Panc1 (cell line): ENCODE measurements around the gene KTN1. TPM values are rescaled to one million over a fixed set of nuclear protein-coding genes. Genes with fewer than 3 reads are reported as not detected.
A peak's percentile ranks its signal among the peaks of the same experiment; 100 is the strongest.

Experiments
- ATAC-seq: fragments of 200-7000 bp; cut with Tn5 transposase; 2 replicates; pipeline ENCODE4 v1.9.1; 2020; ENCODE audit warnings: mild to moderate bottlenecking, moderate library complexity
- BruUV-seq: library from RNA; stranded (reverse); fragments of 400-500 nt; replicated peaks from 2 replicates; lab custom pipeline; 2021; lab: Mats Ljungman, UMichigan
- CTCF ChIA-PET: fragments of 300-600 bp; sonication (Branson Sonifier 250); formaldehyde crosslinking; loops from one replicate; lab custom pipeline; 2022; ENCODE audit warnings: antibody characterized with exemption; lab: Charles Lee
- POLR2A ChIA-PET: fragments of 300-600 bp; sonication (Branson Sonifier 250); formaldehyde crosslinking; loops from one replicate; lab custom pipeline; 2022; ENCODE audit warnings: antibody characterized with exemption; lab: Charles Lee
- DNase-seq: peaks from one replicate; pipeline ENCODE4 v3.0.0-alpha.2; 2010; ENCODE audit warnings: low read depth, low spot score
- H3K27ac ChIP-seq: 2 replicates; pipeline ENCODE4 v1.5.1; 2011; ENCODE audit warnings: mild to moderate bottlenecking, low read length, inconsistent platforms
- H3K27me3 ChIP-seq: fragments of 200-500 bp; sonication (Bioruptor generic); 2 replicates; pipeline ENCODE4 v1.6.0; 2014; ENCODE audit warnings: low read length, inconsistent platforms; ENCODE audit not compliant: control insufficient read depth, insufficient read depth
- H3K36me3 ChIP-seq: fragments of 200-500 bp; sonication (Bioruptor generic); 2 replicates; pipeline ENCODE4 v1.5.1; 2014; ENCODE audit warnings: inconsistent platforms, mild to moderate bottlenecking, low read length, moderate library complexity; ENCODE audit not compliant: control insufficient read depth, insufficient read depth
- H3K4me1 ChIP-seq: 2 replicates; pipeline ENCODE4 v1.5.1; 2011; ENCODE audit warnings: inconsistent platforms, mild to moderate bottlenecking, low read length, moderate library complexity; ENCODE audit not compliant: control insufficient read depth, insufficient read depth
- H3K4me3 ChIP-seq, 2 experiments: 2 replicates each; pipeline ENCODE4 v1.5.1; 2011 to 2012; ENCODE audit warnings: low read depth in 2 of 2, low read length in 2 of 2, mild to moderate bottlenecking in 2 of 2, inconsistent platforms in 1 of 2, moderate library complexity in 1 of 2
- H3K9me3 ChIP-seq: fragments of 200-500 bp; sonication (Bioruptor generic); 2 replicates; pipeline ENCODE4 v1.5.1; 2014; ENCODE audit warnings: low read depth, mild to moderate bottlenecking, inconsistent platforms, low read length, moderate library complexity; ENCODE audit not compliant: control insufficient read depth, insufficient read depth
- CTCF ChIP-seq: fragments of 450-650 bp; IDR thresholded peaks from 2 replicates; pipeline ENCODE4 v1.5.1; 2017; ENCODE audit warnings: mild to moderate bottlenecking
- POLR2AphosphoS5 ChIP-seq: IDR thresholded peaks from 2 replicates; pipeline ENCODE4 v1.6.1; 2012; ENCODE audit warnings: mild to moderate bottlenecking, low read depth, low read length, moderate library complexity
- REST ChIP-seq, 2 experiments: IDR thresholded peaks; 2 replicates each; pipeline ENCODE4 v1.6.1; 2011 to 2012; ENCODE audit warnings: low read depth in 2 of 2, control low read depth in 1 of 2, low read length in 1 of 2, mild to moderate bottlenecking in 1 of 2, moderate library complexity in 1 of 2; ENCODE audit not compliant: insufficient read depth in 1 of 2
- SIN3A ChIP-seq: IDR thresholded peaks from 2 replicates; pipeline ENCODE4 v1.6.1; 2012; ENCODE audit warnings: low read depth, mild to moderate bottlenecking, low read length, moderate library complexity, borderline replicate concordance; ENCODE audit not compliant: insufficient read depth
- TCF7L2 ChIP-seq: IDR thresholded peaks from 2 replicates; pipeline ENCODE4 v1.6.1; 2011; ENCODE audit warnings: mild to moderate bottlenecking, low read depth, low read length, inconsistent platforms
- in situ Hi-C: cut with HindIII; loops from 2 replicates; pipeline ENCODE4 v1.10.0; 2016; ENCODE audit warnings: low sequenced_read_pairs, low pct_unique_long_range_greater_than_20kb
- intact Hi-C: fragments of 100-400 bp; cut with micrococcal nuclease; formaldehyde crosslinking; loops from one replicate; pipeline ENCODE4 v1.10.0; 2022; ENCODE audit not compliant: unreplicated experiment
- total RNA-seq: library from RNA; stranded (reverse); gene quantifications from one replicate; pipeline ENCODE4 v1.2.1, GENCODE V29; 2021; ENCODE audit not compliant: unreplicated experiment

KTN1 gene
- total RNA-seq, 1 experiment from 2014 or later = 310 TPM

- intact Hi-C loops (no loop called here), in situ Hi-C loops (no loop called here)
- Histone ChIP-seq H3K27me3 (no peaks in the 10 kb centered on the region), H3K4me3 (peak overlapping the region; percentile 43 to 79), H3K4me1 (peaks cover 44% of the 10 kb centered on the region), H3K36me3 (peaks cover 3% of the 10 kb centered on the region), H3K27ac (peak overlapping the region; percentile 85), H3K9me3 (no peaks in the 10 kb centered on the region)
- DNase-seq (no peak), ATAC-seq (no peak)
- no TSS peak for BruUV-seq
- TF ChIP-seq REST (IDR thresholded peaks at IDR 0.05; ENCODE audit: insufficient read depth in 1 of 2, low read depth in 2 of 2, low read length in 1 of 2) (no peak), POLR2AphosphoS5 (no peak), CTCF (no peak), TCF7L2 (no peak), SIN3A (no peak)
- ChIA-PET POLR2A (no interaction called here), CTCF (no interaction called here)
Measured at GRCh38 chr14:55582746-55583145, 2.7 kb downstream of the KTN1 start.

- Histone ChIP-seq H3K36me3 (peaks cover 1% of the 10 kb centered on the region), H3K4me1 (peaks cover 53% of the 10 kb centered on the region), H3K27me3 (no peaks in the 10 kb centered on the region), H3K4me3 (peak overlapping the region; percentile 43 to 79), H3K27ac (peak overlapping the region; percentile 85), H3K9me3 (no peaks in the 10 kb centered on the region)
- ATAC-seq = no peak
- TF ChIP-seq CTCF (no peak), TCF7L2 (no peak), REST (IDR thresholded peaks at IDR 0.05; ENCODE audit: insufficient read depth in 1 of 2, low read depth in 2 of 2, low read length in 1 of 2) (no peak), SIN3A (no peak), POLR2AphosphoS5 (no peak)
- no peak for DNase-seq
- ChIA-PET POLR2A (interaction anchor here (0.7 kb wide), 1 partner anchor 157 kb away, joined by 3 read pairs; no protein-coding TSS in a partner anchor), CTCF (interaction anchor here (1.1 kb wide), 1 partner anchor 138 kb away, joined by 3 read pairs; no protein-coding TSS in a partner anchor)
- BruUV-seq = no TSS peak
- in situ Hi-C loops (no loop called here), intact Hi-C loops (no loop called here)
Measured at GRCh38 chr14:55583942-55584468, 4.0 kb downstream of the KTN1 start.
